RWPE2 (cell line): ENCODE measurements around the gene PLA2G2D.

ENCODE experiments used
- ATAC-seq: fragments of 200-7000 bp; cut with Tn5 transposase; 3 replicates; pipeline ENCODE4 v1.9.1; 2021; ENCODE audit warnings: low read depth
- DNase-seq: peaks from one replicate; pipeline ENCODE4 v3.0.0-alpha.2; 2020; ENCODE audit warnings: low spot score
- H3K27ac ChIP-seq: fragments of 450-650 bp; 2 replicates; pipeline ENCODE4 v1.5.1; 2017; ENCODE audit warnings: mild to moderate bottlenecking; ENCODE audit not compliant: poor library complexity, severe bottlenecking
- H3K27me3 ChIP-seq: fragments of 250-450 bp; sonication (Bioruptor Pico); 2 replicates; pipeline ENCODE4 v1.5.1; 2021; ENCODE audit warnings: mild to moderate bottlenecking, moderate library complexity; ENCODE audit not compliant: insufficient read depth, poor library complexity, severe bottlenecking
- H3K36me3 ChIP-seq: fragments of 250-450 bp; sonication (Bioruptor Pico); 2 replicates; pipeline ENCODE4 v1.5.1; 2020; ENCODE audit warnings: low read depth, mild to moderate bottlenecking, moderate library complexity
- H3K4me1 ChIP-seq: fragments of 250-450 bp; sonication (Bioruptor Pico); 2 replicates; pipeline ENCODE4 v1.5.1; 2021; ENCODE audit warnings: mild to moderate bottlenecking, moderate library complexity; ENCODE audit not compliant: insufficient read depth, poor library complexity, severe bottlenecking
- H3K4me3 ChIP-seq: fragments of 250-450 bp; sonication (Bioruptor Pico); 2 replicates; pipeline ENCODE4 v1.5.1; 2021; ENCODE audit warnings: mild to moderate bottlenecking, moderate library complexity; ENCODE audit not compliant: severe bottlenecking
- H3K9me3 ChIP-seq: fragments of 250-450 bp; sonication (Bioruptor Pico); 2 replicates; pipeline ENCODE4 v1.5.1; 2021; ENCODE audit warnings: mild to moderate bottlenecking, moderate library complexity; ENCODE audit not compliant: severe bottlenecking
- CTCF ChIP-seq: fragments of 450-650 bp; IDR thresholded peaks from one replicate; pipeline ENCODE4 v1.5.1; 2017; ENCODE audit warnings: mild to moderate bottlenecking, moderate library complexity; ENCODE audit not compliant: poor library complexity, severe bottlenecking

PLA2G2D gene

DNA sequence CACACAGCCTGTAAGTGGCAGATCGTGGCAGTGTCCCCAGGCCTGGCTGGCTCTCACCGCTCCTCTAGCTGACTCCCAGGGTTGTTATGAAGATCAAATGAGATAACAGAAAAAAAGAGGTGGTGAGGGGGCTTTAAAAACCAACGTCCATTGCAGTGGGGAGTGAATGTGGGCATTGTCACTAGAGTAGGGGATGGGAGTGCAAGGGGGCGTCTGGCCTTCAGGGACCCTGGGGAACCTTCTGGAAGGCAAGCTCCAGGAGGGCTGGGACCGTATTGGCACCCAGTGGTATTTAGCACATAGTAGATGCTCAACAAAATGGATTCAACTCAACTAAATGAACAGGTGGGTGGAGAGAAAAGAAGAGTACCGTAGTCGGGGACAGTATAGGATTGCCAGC, 3.4 kb downstream of the PLA2G2D start:
- H3K4me1 ChIP-seq: no peaks in the 10 kb centered on the region
- H3K27ac ChIP-seq: no peak overlapping the region
- ATAC-seq: no peak

DNA sequence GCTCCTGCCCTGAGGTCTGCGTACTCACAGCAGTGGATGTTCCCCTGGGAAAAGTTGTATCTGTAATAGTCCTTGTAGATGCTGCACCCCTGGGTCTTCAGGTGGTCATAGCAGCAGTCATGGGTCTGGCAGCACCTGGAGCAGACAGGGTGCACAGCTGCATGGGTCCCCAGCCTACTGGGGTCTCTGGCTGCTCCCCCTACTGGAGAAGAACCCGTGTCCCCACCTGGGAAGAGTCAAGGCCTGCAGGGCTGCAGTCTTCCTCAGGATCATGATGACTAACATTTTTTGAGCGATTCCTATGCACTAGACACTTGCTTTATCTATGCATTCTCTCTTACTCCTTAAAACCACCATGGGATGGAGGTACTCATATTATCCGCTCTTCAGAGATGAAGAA, 3.9 kb downstream of the PLA2G2D start:
- TF ChIP-seq CTCF: no peak
- Histone ChIP-seq H3K4me1 (peaks cover 2% of the 10 kb centered on the region), H3K9me3 (no peaks in the 10 kb centered on the region), H3K4me3 (no peak overlapping the region), H3K27me3 (no peaks in the 10 kb centered on the region), H3K36me3 (no peaks in the 10 kb centered on the region), H3K27ac (no peak overlapping the region)
- ATAC-seq: no peak
- DNase-seq: no peak

More for the DNA sequence above, 3.4 kb downstream of the PLA2G2D start:
- no peaks in the 10 kb centered on the region for H3K27me3 ChIP-seq
- no peaks in the 10 kb centered on the region for H3K9me3 ChIP-seq
- no peak for TF ChIP-seq CTCF
- no peaks in the 10 kb centered on the region for H3K36me3 ChIP-seq
- no peak for DNase-seq
- H3K4me3 ChIP-seq: no peak overlapping the region

DNA sequence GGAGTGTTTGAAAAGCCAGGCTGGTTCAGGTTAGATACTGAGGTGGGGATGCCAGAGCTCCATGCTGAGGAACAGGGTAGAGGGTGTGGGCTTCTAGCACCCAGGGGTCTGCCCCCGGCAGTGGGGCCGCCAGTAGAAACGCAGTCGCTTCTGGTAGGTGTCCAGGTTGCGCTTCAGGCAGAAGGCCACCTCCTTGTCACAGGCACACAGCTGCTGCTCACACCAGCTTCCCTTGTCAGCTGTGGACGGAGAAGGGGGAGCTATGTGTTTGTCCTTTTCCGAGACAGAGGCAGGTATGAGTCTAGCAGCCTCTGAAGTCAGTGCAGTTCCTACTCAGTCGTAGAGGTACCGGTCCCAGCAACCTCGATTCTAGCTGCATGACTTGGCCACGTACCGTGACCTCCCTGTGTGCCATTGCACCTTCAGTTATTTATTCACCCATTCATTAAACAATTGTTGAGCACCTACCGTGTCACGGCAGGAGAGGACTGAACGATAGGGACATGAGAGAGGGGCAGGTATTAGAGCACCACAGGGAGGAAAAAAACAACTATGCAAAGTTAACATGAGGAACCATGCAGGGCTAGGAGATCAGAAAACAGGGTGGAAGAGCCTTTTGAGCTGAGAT, 5.2 kb downstream of the PLA2G2D start:
- no peak for ATAC-seq
- no peaks in the 10 kb centered on the region for H3K9me3 ChIP-seq
- H3K27me3 ChIP-seq: no peaks in the 10 kb centered on the region
- no peak overlapping the region for H3K4me3 ChIP-seq
- DNase-seq: no peak
- TF ChIP-seq CTCF: no peak
- peaks cover 4% of the 10 kb centered on the region for H3K4me1 ChIP-seq
- no peaks in the 10 kb centered on the region for H3K36me3 ChIP-seq
- no peak overlapping the region for H3K27ac ChIP-seq

DNA sequence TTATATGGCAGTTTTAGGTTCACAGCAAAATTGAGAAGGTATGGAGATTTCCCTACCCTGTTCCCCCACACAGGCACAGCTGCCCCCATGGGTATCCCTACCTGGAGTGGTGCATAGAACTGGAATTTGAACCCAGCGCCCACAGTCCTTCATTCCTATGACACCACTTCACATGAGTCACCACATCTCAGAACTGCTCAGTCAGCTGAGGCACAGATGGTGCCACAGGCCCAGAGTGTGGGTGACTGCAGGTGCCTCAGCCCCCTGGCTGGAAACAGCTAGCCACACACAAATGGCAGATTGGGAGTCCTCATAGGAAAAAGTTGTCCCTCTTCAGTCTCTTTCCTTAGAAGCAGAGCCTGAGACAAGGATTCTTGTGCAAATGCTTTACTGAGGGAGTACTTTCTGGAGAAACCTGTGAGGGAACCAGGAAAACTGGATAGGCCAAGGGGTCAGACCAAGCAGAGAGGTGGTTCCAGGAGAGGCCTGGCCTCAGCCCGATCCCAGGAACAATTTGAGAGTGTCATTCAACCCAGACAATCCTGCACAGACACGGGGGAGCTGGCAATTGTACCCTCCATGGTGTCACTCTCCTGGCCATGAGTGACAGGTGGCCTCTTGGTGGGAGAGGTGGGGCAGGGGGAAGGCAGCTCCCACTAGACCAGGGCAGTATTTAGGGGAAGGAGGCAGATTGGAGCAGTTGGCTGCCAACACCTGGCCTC, 6.9 kb downstream of the PLA2G2D start:
- no peak overlapping the region for H3K4me3 ChIP-seq
- no peaks in the 10 kb centered on the region for H3K36me3 ChIP-seq
- ATAC-seq (no peak), DNase-seq (no peak)
- no peak overlapping the region for H3K27ac ChIP-seq
- H3K9me3 ChIP-seq: no peaks in the 10 kb centered on the region
- peaks cover 4% of the 10 kb centered on the region for H3K4me1 ChIP-seq
- no peaks in the 10 kb centered on the region for H3K27me3 ChIP-seq
- no peak for TF ChIP-seq CTCF

DNA sequence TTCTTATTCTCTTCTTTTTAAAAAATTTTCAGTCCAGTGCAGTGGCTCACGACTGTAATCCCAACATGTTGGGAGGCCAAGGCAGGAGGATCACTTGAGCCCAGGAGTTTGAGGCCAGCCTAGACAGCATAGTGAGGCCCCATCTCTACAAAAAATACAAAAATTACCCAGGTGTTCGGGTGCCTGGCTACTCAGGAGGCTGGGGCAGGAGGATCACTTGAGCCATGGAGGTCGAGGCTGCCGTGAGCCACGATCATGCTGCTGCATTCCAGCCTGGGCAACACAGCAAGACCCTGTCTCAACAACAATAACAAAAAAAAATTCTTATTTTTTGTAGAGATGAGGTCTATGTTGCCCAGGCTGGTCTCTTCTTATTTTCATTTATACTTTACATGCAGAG, 7.9 kb downstream of the PLA2G2D start:
- TF ChIP-seq CTCF: no peak
- H3K27me3 ChIP-seq: no peaks in the 10 kb centered on the region
- ATAC-seq: no peak

More for the DNA sequence above, 7.9 kb downstream of the PLA2G2D start:
- no peaks in the 10 kb centered on the region for H3K36me3 ChIP-seq
- no peak overlapping the region for H3K27ac ChIP-seq
- no peaks in the 10 kb centered on the region for H3K9me3 ChIP-seq
- no peak for DNase-seq
- H3K4me1 ChIP-seq: peaks cover 4% of the 10 kb centered on the region
- H3K4me3 ChIP-seq: no peak overlapping the region
